Measurements from ENCODE around the gene CNOT4. TPM values are rescaled to one million over a fixed set of nuclear protein-coding genes. Genes with fewer than 3 reads are reported as not detected.
"Not testable (repeated sequence)": the region's sequence is repeated elsewhere in the genome, so short reads cannot be mapped to it uniquely, and the experiment has no call there.

CNOT4 gene
- total and polyA plus RNA-seq, 9 donors = 9.1 to 38.9 (median 30.5) TPM

GRCh38 chr7:135448753-135449152, 61.1 kb downstream of the CNOT4 start:
- H3K27me3 ChIP-seq = no peaks in the 10 kb centered on the region
- no peak overlapping the region for H3K27ac ChIP-seq
- no peak overlapping the region for H3K4me3 ChIP-seq
- DNase-seq = no peak
- H3K9me3 ChIP-seq = no peaks in the 10 kb centered on the region
- intact Hi-C loops (cut with DNase I) = no loop called here
- peaks cover 8% of the 10 kb centered on the region for H3K4me1 ChIP-seq (ENCODE audit: insufficient read depth)
- TF ChIP-seq POLR2A (IDR thresholded peaks at IDR 0.05) = no peak
- TF ChIP-seq EP300 (IDR thresholded peaks at IDR 0.05) = no peak
- TF ChIP-seq, protein P1, sequence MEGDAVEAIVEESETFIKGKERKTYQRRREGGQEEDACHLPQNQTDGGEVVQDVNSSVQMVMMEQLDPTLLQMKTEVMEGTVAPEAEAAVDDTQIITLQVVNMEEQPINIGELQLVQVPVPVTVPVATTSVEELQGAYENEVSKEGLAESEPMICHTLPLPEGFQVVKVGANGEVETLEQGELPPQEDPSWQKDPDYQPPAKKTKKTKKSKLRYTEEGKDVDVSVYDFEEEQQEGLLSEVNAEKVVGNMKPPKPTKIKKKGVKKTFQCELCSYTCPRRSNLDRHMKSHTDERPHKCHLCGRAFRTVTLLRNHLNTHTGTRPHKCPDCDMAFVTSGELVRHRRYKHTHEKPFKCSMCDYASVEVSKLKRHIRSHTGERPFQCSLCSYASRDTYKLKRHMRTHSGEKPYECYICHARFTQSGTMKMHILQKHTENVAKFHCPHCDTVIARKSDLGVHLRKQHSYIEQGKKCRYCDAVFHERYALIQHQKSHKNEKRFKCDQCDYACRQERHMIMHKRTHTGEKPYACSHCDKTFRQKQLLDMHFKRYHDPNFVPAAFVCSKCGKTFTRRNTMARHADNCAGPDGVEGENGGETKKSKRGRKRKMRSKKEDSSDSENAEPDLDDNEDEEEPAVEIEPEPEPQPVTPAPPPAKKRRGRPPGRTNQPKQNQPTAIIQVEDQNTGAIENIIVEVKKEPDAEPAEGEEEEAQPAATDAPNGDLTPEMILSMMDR (IDR thresholded peaks at IDR 0.05) = no peak
- no peaks in the 10 kb centered on the region for H3K36me3 ChIP-seq
- WGBS, 3 donors = 80 to 88% (median 88%) methylated on average over 1 of the region's 1 CpG

GRCh38 chr7:135447748-135448147, 62.2 kb downstream of the CNOT4 start:
- Histone ChIP-seq H3K27ac (no peak overlapping the region), H3K4me1 (ENCODE audit: insufficient read depth) (peaks cover 8% of the 10 kb centered on the region), H3K27me3 (no peaks in the 10 kb centered on the region), H3K36me3 (no peaks in the 10 kb centered on the region), H3K9me3 (no peaks in the 10 kb centered on the region), H3K4me3 (no peak overlapping the region)
- DNase-seq = no peak
- intact Hi-C loops (cut with DNase I) = no loop called here
- TF ChIP-seq, protein P1 (IDR thresholded peaks at IDR 0.05) = no peak
- TF ChIP-seq EP300 (IDR thresholded peaks at IDR 0.05) = no peak
- TF ChIP-seq POLR2A (IDR thresholded peaks at IDR 0.05) = no peak
- 75 to 85% (median 84%) methylated on average over 3 of the region's 3 CpGs for WGBS, 3 donors

DNA sequence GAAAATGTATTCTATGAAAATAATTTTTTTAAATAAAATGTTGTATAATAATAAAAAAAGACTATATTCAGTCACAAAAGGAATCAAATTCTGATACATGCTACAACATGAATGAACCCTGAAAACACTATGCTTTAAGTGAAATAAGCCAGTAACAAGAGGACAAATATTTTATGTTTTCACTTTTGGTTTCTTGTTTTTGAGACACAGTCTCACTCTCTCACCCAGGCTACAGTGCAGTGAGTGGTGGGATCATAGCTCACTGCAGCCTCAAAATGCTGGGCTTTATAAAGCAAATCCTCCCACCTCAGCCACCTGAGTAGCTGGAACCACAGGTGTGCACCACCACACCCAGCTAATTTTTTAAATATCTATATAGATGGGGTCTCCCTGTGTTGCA, 64.2 kb downstream of the CNOT4 start:
- peaks cover 5% of the 10 kb centered on the region for H3K4me1 ChIP-seq (ENCODE audit: insufficient read depth)
- intact Hi-C loops (cut with DNase I) = no loop called here
- TF ChIP-seq POLR2A (IDR thresholded peaks at IDR 0.05) (no peak), EP300 (IDR thresholded peaks at IDR 0.05) (no peak)
- TF ChIP-seq, protein P1 (IDR thresholded peaks at IDR 0.05) = no peak

GRCh38 chr7:135445266-135445665, 64.6 kb downstream of the CNOT4 start:
- intact Hi-C loops (cut with DNase I); H3K36me3 ChIP-seq; H3K27ac ChIP-seq; H3K4me3 ChIP-seq; H3K9me3 ChIP-seq; H3K27me3 ChIP-seq; DNase-seq; H3K4me1 ChIP-seq (ENCODE audit: insufficient read depth): not testable (repeated sequence)
- 43 to 62% (median 47%) methylated on average over 2 of the region's 2 CpGs for WGBS, 3 donors

More for the DNA sequence above, 64.2 kb downstream of the CNOT4 start:
- no peak overlapping the region for H3K27ac ChIP-seq
- H3K9me3 ChIP-seq = no peaks in the 10 kb centered on the region
- no peak overlapping the region for H3K4me3 ChIP-seq
- H3K27me3 ChIP-seq = no peaks in the 10 kb centered on the region
- H3K36me3 ChIP-seq = no peaks in the 10 kb centered on the region
- DNase-seq = no peak

DNA sequence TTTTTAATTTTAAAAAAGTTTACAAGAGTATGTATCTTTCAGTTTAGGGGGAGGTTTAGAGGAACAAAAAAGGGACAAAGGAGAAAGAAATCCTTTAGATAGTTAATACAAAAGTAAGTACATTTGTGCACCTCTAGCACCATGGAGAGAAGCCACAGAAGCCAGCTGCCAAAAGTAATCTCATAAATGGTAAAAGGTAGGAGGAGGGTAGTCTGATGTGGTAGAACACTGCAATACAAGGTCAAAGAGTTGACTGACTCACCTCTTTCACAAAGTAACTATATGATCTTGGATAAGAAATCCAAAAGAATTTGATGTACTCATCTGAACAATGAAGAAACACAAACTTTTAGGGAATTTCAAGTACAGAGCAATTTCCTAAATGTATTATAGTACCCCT, 68.1 kb downstream of the CNOT4 start:
- no peak for DNase-seq
- Histone ChIP-seq H3K27me3 (no peaks in the 10 kb centered on the region), H3K36me3 (no peaks in the 10 kb centered on the region), H3K4me1 (ENCODE audit: insufficient read depth) (peaks cover 3% of the 10 kb centered on the region), H3K27ac (no peak overlapping the region), H3K9me3 (no peaks in the 10 kb centered on the region), H3K4me3 (no peak overlapping the region)
- TF ChIP-seq EP300 (IDR thresholded peaks at IDR 0.05) (no peak), POLR2A (IDR thresholded peaks at IDR 0.05) (no peak)
- TF ChIP-seq, protein P1 (IDR thresholded peaks at IDR 0.05) = no peak
- intact Hi-C loops (cut with DNase I) = no loop called here
